Keratinocyte (primary cell): Measurements from ENCODE around the gene KDM4B.

Experiments
- EZH2 ChIP-seq: IDR thresholded peaks from one replicate; pipeline ENCODE4 v1.6.1; 2012; ENCODE audit warnings: inconsistent platforms, mild to moderate bottlenecking, low read length, moderate library complexity
- TF ChIP-seq, protein P1 (sequence below), 3 experiments: IDR thresholded peaks in 1 of 3; conservative IDR thresholded peaks in 1 of 3; optimal IDR thresholded peaks in 1 of 3; 2 replicates in 2 of 3; 3 replicates in 1 of 3; pipeline versions ENCODE3 to v1.5.1; 2011; ENCODE audit warnings: low read length in 3 of 3, mild to moderate bottlenecking in 3 of 3, moderate library complexity in 2 of 3, control low read depth in 1 of 3, inconsistent platforms in 1 of 3; ENCODE audit not compliant: insufficient read depth in 2 of 3; ENCODE audit errors: extremely low read depth in 1 of 3

- TF ChIP-seq, protein P1, sequence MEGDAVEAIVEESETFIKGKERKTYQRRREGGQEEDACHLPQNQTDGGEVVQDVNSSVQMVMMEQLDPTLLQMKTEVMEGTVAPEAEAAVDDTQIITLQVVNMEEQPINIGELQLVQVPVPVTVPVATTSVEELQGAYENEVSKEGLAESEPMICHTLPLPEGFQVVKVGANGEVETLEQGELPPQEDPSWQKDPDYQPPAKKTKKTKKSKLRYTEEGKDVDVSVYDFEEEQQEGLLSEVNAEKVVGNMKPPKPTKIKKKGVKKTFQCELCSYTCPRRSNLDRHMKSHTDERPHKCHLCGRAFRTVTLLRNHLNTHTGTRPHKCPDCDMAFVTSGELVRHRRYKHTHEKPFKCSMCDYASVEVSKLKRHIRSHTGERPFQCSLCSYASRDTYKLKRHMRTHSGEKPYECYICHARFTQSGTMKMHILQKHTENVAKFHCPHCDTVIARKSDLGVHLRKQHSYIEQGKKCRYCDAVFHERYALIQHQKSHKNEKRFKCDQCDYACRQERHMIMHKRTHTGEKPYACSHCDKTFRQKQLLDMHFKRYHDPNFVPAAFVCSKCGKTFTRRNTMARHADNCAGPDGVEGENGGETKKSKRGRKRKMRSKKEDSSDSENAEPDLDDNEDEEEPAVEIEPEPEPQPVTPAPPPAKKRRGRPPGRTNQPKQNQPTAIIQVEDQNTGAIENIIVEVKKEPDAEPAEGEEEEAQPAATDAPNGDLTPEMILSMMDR (optimal IDR thresholded peaks at IDR 0.05 in 1 of 3, IDR thresholded peaks at IDR 0.05 in 1 of 3, conservative IDR thresholded peaks at IDR 0.05 in 1 of 3; ENCODE audit: extremely low read depth in 1 of 3, insufficient read depth in 2 of 3, low read length in 3 of 3), result no peak
- no peak for TF ChIP-seq EZH2
These were observed 84.7 kb downstream of the KDM4B start for GRCh38 chr19:5053661-5054060.
